Activated naive CD4-positive, alpha-beta T cell treated with anti-CD3 and anti-CD28 coated beads, Interleukin-2, amount 10 ng/mL, durations not matched to agents 7 days and 5 days (primary cell): ENCODE data around the gene FGL2.
"Not testable (repeated sequence)": the region's sequence is repeated elsewhere in the genome, so short reads cannot be mapped to it uniquely, and the experiment has no call there.

Experiments used
- CTCF ChIA-PET: fragments of 350-600 bp; sonication (Branson Sonifier 250); formaldehyde crosslinking; loops from one replicate; lab custom pipeline; 2021; ENCODE audit warnings: antibody characterized with exemption; lab: Charles Lee
- DNase-seq: peaks from one replicate; pipeline ENCODE4 v3.0.0-alpha.2; 2020
- H3K27ac Mint-ChIP-seq: one replicate; pipeline ENCODE4 v1.8.0; 2021; ENCODE audit warnings: mild to moderate bottlenecking, moderate library complexity, mixed read lengths
- H3K27me3 Mint-ChIP-seq: one replicate; pipeline ENCODE4 v1.8.0; 2021; ENCODE audit warnings: mild to moderate bottlenecking, mixed read lengths
- H3K36me3 Mint-ChIP-seq: one replicate; pipeline ENCODE4 v1.8.0; 2021; ENCODE audit warnings: mixed read lengths
- H3K4me1 Mint-ChIP-seq: one replicate; pipeline ENCODE4 v1.8.0; 2021; ENCODE audit warnings: mixed read lengths
- H3K4me3 Mint-ChIP-seq: one replicate; pipeline ENCODE4 v1.8.0; 2021; ENCODE audit warnings: mild to moderate bottlenecking, moderate library complexity, mixed read lengths
- H3K9me3 Mint-ChIP-seq: one replicate; pipeline ENCODE4 v1.8.0; 2021; ENCODE audit warnings: mixed read lengths

FGL2 gene

DNA sequence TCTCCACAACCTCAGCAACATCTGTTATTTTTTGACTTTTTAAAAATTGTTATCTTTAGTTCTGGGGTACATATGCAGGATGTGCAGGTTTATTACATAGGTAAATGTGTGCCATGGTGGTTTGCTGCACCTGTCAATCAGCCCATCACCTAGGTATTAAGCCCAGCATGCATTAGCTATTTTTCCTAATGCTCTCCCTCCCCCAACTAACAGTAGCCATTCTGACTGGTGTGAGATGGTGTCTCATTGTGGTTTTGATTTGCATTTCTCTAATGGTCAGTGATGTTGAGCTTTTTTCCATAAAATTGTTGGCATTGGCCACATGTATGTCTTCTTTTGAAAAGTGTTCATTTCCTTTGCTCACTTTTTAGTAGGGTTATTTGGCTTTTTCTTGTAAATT is 29.2 kb upstream of the FGL2 start:
- DNase-seq, H3K4me3 Mint-ChIP-seq, H3K27me3 Mint-ChIP-seq, H3K27ac Mint-ChIP-seq, H3K4me1 Mint-ChIP-seq, CTCF ChIA-PET, H3K9me3 Mint-ChIP-seq: not testable (repeated sequence)
- H3K36me3 Mint-ChIP-seq, result peaks cover 10% of the 10 kb centered on the region

DNA sequence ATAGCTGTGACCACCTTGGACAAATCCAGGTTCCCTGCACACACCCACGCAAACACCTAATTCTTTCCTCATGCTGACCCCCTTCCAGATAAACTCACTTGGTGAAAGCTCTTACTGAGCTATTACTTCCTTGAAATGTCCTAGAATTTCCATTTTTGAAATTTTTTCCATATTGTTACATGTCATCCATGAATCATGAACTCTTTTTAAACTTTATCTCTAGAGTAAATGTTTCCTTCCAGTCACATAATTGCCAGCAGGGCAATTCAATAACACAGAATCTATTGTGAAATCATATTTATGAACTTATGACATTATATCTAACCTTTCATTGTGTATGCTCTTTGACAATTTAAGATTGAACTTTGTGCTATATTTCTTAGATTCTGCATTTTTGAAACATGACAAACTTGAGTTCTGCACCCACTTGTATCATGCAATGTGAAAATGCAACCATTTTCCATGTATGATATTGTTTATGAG is 26.8 kb upstream of the FGL2 start:
- no peak overlapping the region for H3K27ac Mint-ChIP-seq
- H3K9me3 Mint-ChIP-seq, result peaks cover 10% of the 10 kb centered on the region
- DNase-seq, result no peak
- peaks cover 21% of the 10 kb centered on the region for H3K4me1 Mint-ChIP-seq
- no peak overlapping the region for H3K4me3 Mint-ChIP-seq
- H3K36me3 Mint-ChIP-seq, result peaks cover 9% of the 10 kb centered on the region
- CTCF ChIA-PET, result interaction anchor here (1.2 kb wide), 1 partner anchor 20 kb away, joined by 3 read pairs; no protein-coding TSS in a partner anchor
- no peaks in the 10 kb centered on the region for H3K27me3 Mint-ChIP-seq

DNA sequence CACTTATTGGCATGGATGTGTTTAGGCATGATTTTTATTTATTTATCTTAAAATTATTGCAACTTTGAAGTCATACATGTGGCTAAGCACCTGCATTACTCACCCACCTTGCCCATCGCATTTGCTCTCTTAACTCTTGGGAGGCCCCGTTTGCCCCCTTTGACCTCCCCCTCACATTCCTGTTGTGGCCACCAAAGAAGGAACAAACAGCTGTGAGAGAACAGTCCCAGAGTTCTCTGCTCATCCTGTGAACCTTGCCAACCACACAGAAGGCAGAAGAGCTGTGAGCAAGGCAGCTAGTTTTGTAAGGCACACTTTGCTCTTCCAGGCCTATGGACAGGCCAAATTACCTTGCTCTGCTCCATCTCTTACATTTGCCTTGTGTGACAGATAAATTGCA is 23.6 kb upstream of the FGL2 start:
- H3K27me3 Mint-ChIP-seq, result no peaks in the 10 kb centered on the region
- H3K4me1 Mint-ChIP-seq, result peaks cover 21% of the 10 kb centered on the region
- peaks cover 12% of the 10 kb centered on the region for H3K9me3 Mint-ChIP-seq
- H3K27ac Mint-ChIP-seq, result no peak overlapping the region
- H3K36me3 Mint-ChIP-seq, result peaks cover 8% of the 10 kb centered on the region
- DNase-seq, result no peak
- CTCF ChIA-PET, result no interaction called here
- H3K4me3 Mint-ChIP-seq, result no peak overlapping the region

DNA sequence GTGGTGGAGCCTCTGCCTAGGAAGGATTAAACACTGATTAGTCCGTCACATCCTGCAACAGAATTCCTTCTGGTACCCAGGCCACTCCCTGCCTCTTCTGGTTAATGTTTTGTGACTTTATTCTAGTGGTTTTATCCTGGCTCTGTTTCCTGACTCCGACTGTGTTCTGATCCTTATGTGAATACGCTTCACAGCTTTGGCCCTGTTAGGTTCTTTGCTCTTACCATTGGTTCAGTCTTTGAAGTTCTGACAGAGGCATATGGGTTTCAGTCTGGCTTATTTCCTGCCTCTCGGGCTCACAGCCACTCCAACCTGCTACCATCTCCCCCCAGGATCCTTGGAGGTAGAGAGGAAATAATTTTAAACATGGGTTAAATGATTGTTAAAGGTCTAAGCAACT is 23.2 kb upstream of the FGL2 start:
- CTCF ChIA-PET, result interaction anchor here (0.9 to 1.1 kb wide), 2 partner anchors 17 to 25 kb away, joined by 3 to 5 read pairs; no protein-coding TSS in a partner anchor
- H3K4me3 Mint-ChIP-seq, result no peak overlapping the region
- H3K4me1 Mint-ChIP-seq, result peaks cover 21% of the 10 kb centered on the region
- no peak overlapping the region for H3K27ac Mint-ChIP-seq
- H3K27me3 Mint-ChIP-seq, result no peaks in the 10 kb centered on the region
- DNase-seq, result no peak
- peaks cover 8% of the 10 kb centered on the region for H3K36me3 Mint-ChIP-seq
- H3K9me3 Mint-ChIP-seq, result peaks cover 12% of the 10 kb centered on the region

DNA sequence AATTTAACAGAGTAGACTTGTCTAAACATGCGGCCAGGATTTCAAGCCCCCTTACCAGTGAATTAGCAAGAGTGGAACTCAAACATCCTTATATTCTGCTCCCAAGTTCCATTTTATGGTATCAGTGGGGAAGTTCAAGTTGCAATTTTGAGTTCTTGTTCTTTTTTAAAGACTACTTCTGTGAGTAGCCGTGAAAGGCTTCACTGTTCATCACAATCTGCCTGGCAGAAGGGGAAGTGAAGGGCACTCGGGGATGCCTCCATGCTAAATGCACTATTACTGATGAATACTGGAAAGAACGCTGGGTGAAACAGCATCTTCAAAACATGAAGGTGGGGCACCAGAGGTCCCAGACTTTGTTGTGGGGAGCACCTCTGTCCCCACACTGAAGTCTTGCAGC is 22.4 kb upstream of the FGL2 start:
- H3K9me3 Mint-ChIP-seq, result peaks cover 12% of the 10 kb centered on the region
- H3K4me3 Mint-ChIP-seq, result no peak overlapping the region
- H3K27me3 Mint-ChIP-seq, result no peaks in the 10 kb centered on the region
- no peak for DNase-seq
- CTCF ChIA-PET, result interaction anchor here (0.9 to 1.1 kb wide), 2 partner anchors 17 to 26 kb away, joined by 3 to 5 read pairs; no protein-coding TSS in a partner anchor
- H3K36me3 Mint-ChIP-seq, result peaks cover 8% of the 10 kb centered on the region
- H3K4me1 Mint-ChIP-seq, result peaks cover 21% of the 10 kb centered on the region
- no peak overlapping the region for H3K27ac Mint-ChIP-seq

DNA sequence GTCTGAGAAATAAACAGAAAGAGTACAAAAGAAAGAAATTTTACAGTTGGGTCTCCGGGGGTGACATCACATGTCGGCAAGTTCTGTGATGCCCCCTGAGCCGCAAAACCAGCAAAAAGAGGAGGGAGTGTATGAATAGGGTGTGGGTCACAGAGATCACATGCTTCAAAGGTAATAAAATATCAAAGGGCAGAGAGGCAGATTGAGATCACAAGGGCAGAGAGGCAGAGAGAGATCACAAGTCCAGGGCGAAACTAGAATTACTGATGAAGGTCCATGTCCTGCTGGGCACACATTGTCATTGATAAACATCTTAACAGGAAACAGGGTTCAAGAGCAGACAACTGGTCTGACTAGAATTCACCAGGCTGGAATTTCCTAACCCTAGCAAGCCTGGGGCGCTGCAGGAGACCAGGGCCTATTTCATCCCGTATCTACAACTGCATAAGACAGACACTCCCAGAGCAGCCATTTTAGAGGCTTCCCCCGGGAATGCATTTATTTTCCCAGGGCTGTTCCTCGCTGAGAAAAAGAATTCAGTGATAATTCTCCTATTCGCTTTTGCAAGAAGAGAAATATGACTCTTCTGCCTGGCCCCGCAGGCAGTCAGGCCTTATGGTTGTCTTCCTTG is 20.2 kb upstream of the FGL2 start:
- peaks cover 12% of the 10 kb centered on the region for H3K9me3 Mint-ChIP-seq
- H3K27ac Mint-ChIP-seq, H3K27me3 Mint-ChIP-seq, CTCF ChIA-PET, DNase-seq, H3K4me3 Mint-ChIP-seq, H3K36me3 Mint-ChIP-seq: not testable (repeated sequence)
- H3K4me1 Mint-ChIP-seq, result peaks cover 21% of the 10 kb centered on the region

DNA sequence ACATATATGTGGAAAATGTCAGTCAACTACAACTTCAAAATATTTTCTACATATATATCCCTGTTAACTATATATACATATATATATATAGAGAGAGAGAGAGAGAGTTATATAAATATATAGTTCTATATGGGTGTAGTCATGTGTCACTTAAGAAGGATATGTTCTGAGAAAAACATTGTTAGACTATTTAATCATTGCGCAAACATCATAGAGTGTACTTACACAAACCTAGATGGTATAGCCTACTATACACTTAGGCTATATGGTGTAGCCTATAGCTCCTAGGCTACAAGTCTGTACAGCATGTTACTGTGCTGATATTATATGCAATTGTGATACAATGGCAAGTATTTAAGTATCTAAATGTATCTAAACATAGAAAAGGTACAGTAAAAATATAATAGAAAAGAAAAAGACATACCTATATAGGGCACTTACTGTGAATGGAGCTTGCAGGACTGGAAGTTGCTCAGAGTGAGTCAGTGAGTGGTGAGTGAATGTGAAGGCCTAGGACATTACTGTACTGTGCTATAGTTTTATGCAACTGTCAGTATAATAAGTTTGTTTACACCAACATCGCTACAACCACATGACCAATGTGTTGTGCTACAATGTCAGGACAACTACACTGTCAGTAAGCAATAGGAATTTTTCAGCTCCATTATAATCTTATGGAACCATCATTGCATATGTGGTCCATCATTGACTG is 18.0 kb upstream of the FGL2 start:
- peaks cover 14% of the 10 kb centered on the region for H3K9me3 Mint-ChIP-seq
- no peaks in the 10 kb centered on the region for H3K27me3 Mint-ChIP-seq
- H3K36me3 Mint-ChIP-seq, result peaks cover 8% of the 10 kb centered on the region
- no peak overlapping the region for H3K4me3 Mint-ChIP-seq
- peaks cover 13% of the 10 kb centered on the region for H3K4me1 Mint-ChIP-seq
- DNase-seq, result no peak
- CTCF ChIA-PET, result no interaction called here
- H3K27ac Mint-ChIP-seq, result no peak overlapping the region

DNA sequence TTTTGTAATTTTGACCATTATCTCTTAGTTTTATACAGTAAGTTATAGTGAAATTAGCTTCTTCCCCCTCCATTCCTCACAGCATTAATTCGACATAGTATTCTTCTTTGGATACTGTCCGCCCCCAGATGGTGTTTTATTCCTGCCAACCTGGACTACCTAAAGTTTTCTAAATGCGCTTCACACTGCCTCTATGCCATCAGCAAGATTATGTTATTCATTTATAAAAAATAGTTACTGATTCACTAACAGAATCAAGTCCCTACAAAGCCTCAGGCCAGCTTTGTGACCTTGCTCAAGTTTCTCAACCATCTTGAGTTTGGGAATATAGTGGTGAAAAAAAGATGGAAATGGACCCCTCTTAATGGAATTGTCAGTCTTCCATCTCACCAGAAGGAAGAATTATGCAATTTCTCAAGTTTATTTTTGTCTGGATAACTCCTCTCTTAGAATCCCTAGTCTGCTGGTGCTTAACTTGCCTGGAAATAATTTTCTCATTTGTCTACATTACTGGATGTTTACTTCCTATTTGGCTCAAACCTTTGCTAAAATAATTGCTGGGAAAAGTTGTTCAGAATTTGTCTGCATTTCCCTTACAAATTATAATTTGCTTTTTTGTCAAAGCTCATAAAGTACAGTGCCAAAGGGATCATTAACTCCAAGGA is 16.7 kb upstream of the FGL2 start:
- H3K9me3 Mint-ChIP-seq, result peaks cover 14% of the 10 kb centered on the region
- H3K36me3 Mint-ChIP-seq, result peaks cover 8% of the 10 kb centered on the region
- no peaks in the 10 kb centered on the region for H3K4me1 Mint-ChIP-seq
- DNase-seq, result no peak
- H3K27me3 Mint-ChIP-seq, result no peaks in the 10 kb centered on the region
- CTCF ChIA-PET, result no interaction called here
- no peak overlapping the region for H3K27ac Mint-ChIP-seq
- no peak overlapping the region for H3K4me3 Mint-ChIP-seq

DNA sequence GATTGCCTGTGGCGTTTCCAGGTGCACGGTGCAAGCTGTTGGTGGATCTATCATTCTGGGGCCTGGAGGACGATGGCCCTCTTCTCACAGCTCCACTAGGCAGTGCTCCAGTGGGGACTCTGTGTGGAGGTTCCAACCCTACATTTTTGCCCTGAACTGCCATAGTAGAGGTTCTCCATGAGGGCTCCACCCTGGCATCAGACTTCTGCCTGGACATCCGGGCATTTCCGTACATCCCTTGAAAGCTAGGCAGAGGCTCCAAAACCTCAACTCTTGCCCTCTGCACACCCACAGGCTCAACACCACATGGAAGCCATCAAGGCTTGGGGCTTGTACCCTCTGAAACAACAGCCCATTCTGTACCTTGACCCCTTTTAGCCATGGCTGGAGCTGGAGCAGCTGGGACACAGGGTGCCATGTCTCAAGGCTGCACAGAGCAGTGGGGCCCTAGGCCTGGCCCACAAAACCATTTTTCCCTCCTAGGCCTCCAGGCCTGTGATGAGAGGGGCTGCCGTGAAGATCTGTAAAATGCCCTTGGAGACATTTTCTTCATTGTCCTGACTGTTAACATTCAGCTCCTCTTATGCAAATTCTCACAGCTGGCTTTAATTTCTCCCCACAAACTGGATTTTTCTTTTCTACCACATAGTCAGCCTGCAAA is 10.0 kb upstream of the FGL2 start:
- Mint-ChIP-seq H3K4me3 (no peak overlapping the region), H3K4me1 (no peaks in the 10 kb centered on the region), H3K27me3 (no peaks in the 10 kb centered on the region), H3K36me3 (peaks cover 17% of the 10 kb centered on the region), H3K9me3 (peaks cover 26% of the 10 kb centered on the region), H3K27ac (no peak overlapping the region)
- DNase-seq, result no peak
- CTCF ChIA-PET, result no interaction called here

DNA sequence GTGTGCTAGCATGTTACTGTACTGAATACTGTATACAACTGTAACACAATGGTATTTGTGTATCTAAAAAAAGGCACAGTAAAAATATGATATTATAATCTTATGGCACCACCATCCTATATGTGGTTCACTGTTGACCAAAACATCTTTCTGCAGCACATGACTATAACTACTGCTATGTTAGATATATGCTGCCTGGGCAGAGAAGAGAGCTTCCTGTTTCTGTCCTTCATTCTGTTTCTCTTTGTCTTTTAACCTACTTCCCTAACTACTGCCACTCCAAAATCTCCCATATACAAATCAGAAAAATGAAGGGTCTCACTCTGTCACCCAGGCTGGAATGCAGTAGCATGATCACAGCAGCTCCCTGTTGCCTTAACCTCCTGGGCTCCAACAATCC is 8.8 kb upstream of the FGL2 start:
- no peak overlapping the region for H3K27ac Mint-ChIP-seq
- H3K4me1 Mint-ChIP-seq, result no peaks in the 10 kb centered on the region
- no peaks in the 10 kb centered on the region for H3K27me3 Mint-ChIP-seq
- CTCF ChIA-PET, result no interaction called here
- peaks cover 17% of the 10 kb centered on the region for H3K36me3 Mint-ChIP-seq
- H3K9me3 Mint-ChIP-seq, result peaks cover 24% of the 10 kb centered on the region
- no peak overlapping the region for H3K4me3 Mint-ChIP-seq
- no peak for DNase-seq

DNA sequence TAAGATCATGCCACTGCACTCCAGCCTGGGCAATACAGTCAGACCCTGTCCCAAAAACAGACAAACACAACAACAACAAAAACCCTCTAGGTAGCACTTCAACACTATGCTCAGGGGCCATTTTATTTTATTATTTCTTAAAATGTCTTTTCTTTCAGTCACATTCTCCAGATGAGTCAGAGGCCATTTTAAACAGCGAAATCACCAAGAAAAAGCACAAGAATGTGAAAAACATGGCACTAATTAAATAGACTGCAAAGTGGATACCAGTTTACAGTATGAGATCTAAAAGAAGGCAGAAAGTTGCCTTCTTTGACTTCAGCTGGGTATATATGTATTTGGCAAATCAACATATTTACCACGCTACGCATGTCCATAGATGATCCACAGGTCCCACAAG is 6.1 kb upstream of the FGL2 start:
- DNase-seq, result no peak
- CTCF ChIA-PET, result no interaction called here
- H3K27ac Mint-ChIP-seq, result no peak overlapping the region
- H3K4me1 Mint-ChIP-seq, result peaks cover 7% of the 10 kb centered on the region
- H3K36me3 Mint-ChIP-seq, result peaks cover 15% of the 10 kb centered on the region
- H3K9me3 Mint-ChIP-seq, result peaks cover 22% of the 10 kb centered on the region
- H3K27me3 Mint-ChIP-seq, result no peaks in the 10 kb centered on the region
- no peak overlapping the region for H3K4me3 Mint-ChIP-seq

DNA sequence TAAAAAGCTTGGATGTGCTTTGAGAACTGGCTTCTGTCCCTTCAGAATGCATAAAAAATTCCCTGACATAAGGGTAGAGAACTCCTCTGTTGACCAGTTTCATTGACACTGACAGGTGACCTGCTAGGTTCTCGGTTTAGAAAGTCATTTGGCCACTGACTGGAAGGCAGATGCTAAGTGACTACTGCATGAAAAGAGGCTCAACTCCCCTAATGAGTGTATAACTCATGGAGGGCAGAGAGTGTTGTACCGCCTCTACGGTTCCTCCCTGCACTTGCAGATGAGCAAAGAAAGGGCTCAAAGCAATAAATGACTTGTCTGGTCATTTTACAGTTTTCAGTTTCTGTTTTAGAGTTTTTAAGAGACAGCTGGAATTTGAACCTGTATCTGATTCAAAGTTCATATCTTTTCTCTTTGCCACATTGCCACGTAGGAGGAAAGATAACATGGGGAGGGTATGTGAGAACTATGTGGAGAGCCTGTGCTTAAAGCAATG is 2.9 kb upstream of the FGL2 start:
- CTCF ChIA-PET, result no interaction called here
- peaks cover 32% of the 10 kb centered on the region for H3K4me1 Mint-ChIP-seq
- H3K4me3 Mint-ChIP-seq, result no peak overlapping the region
- H3K27me3 Mint-ChIP-seq, result peaks cover 5% of the 10 kb centered on the region
- H3K27ac Mint-ChIP-seq, result no peak overlapping the region
- H3K9me3 Mint-ChIP-seq, result no peaks in the 10 kb centered on the region
- no peak for DNase-seq
- H3K36me3 Mint-ChIP-seq, result peaks cover 2% of the 10 kb centered on the region

DNA sequence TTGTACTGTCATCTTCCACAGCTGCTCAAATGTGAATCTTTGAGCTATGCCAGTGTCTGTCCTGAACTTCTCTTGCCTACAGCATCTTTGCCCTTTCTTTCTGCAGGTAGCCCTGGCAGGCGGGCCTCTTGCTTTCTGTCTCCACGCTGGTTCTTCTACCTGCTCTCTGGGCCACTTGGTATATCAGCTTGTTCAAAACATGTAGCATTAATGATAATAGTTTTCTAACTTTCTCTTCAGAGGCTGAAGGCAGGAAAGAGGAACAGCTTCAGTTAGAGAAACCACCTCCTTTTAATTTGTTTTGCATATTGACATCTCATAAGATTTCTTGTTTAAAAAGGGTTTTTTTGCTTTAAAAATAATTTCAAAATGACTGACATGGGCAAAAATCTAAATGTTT is 923 bp upstream of the FGL2 start:
- no peak for DNase-seq
- Mint-ChIP-seq H3K4me3 (peak overlapping the region; percentile 52), H3K4me1 (peaks cover 35% of the 10 kb centered on the region), H3K27ac (peak overlapping the region; percentile 67), H3K27me3 (peaks cover 5% of the 10 kb centered on the region), H3K36me3 (peaks cover 3% of the 10 kb centered on the region), H3K9me3 (no peaks in the 10 kb centered on the region)
- CTCF ChIA-PET, result interaction anchor here (0.9 to 2.0 kb wide), 3 partner anchors 37 to 47 kb away, joined by 3 to 7 read pairs (median 7); no protein-coding TSS in a partner anchor

DNA sequence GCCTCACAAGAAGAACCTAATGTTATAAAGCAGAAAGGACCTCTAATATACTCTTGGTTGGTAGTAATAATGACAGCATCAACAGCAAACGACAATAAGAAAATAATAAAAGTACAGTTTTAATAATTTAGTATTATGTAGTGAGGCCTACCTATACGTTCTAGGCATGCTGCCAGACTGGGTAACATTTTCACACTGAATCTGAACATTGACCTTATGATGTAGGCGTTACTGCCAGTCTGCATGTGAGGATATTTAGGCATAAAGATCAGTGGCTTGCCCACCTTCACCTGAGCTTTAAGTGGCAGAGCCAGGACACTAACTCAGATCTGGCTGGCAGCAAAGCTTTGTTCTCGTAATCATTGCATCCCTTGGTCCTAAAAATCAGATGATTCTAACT is 2.5 kb downstream of the FGL2 start:
- Mint-ChIP-seq H3K9me3 (no peaks in the 10 kb centered on the region), H3K4me3 (no peak overlapping the region), H3K36me3 (peaks cover 5% of the 10 kb centered on the region), H3K4me1 (peaks cover 45% of the 10 kb centered on the region), H3K27me3 (peaks cover 5% of the 10 kb centered on the region), H3K27ac (no peak overlapping the region)
- DNase-seq, result no peak
- CTCF ChIA-PET, result interaction anchor here (0.7 kb wide), 1 partner anchor 8 kb away, joined by 3 read pairs; no protein-coding TSS in a partner anchor
